Tibial artery (tissue), 4 donors: ENCODE results near the gene RRAS2.

Experiments
- DNase-seq, 2 donors: peaks; one replicate each; pipeline ENCODE4 v3.0.0-alpha.2; 2019
- H3K27ac ChIP-seq, 2 donors: fragments of 200-600 bp; sonication (generic) in 1 of 2; 1 replicate in 1 of 2; 2 replicates in 1 of 2; pipeline ENCODE4 v1.5.1; 2018 to 2019; ENCODE audit warnings: mild to moderate bottlenecking in 1 of 2
- H3K27me3 ChIP-seq, 2 donors: fragments of 200-600 bp; sonication (generic) in 1 of 2; one replicate each; pipeline versions ENCODE4 v1.5.1 to v1.6.0; 2016 to 2019
- H3K36me3 ChIP-seq, 3 donors: fragments of 200-600 bp; sonication (generic) in 2 of 3; one replicate each; pipeline ENCODE4 v1.5.1; 2016 to 2019; ENCODE audit warnings: mild to moderate bottlenecking in 2 of 3
- H3K4me1 ChIP-seq, 4 donors: fragments of 200-600 bp; sonication (generic) in 2 of 4; 1 replicate in 3 of 4; 2 replicates in 1 of 4; pipeline ENCODE4 v1.5.1; 2016 to 2019
- H3K4me3 ChIP-seq, 2 donors: fragments of 200-600 bp; sonication (generic) in 1 of 2; 1 replicate in 1 of 2; 2 replicates in 1 of 2; pipeline ENCODE4 v1.5.1; 2018 to 2019; ENCODE audit warnings: mild to moderate bottlenecking in 2 of 2
- H3K9me3 ChIP-seq, 3 donors: fragments of 200-600 bp; sonication (generic) in 1 of 3; one replicate each; pipeline ENCODE4 v1.5.1; 2016 to 2019
- CTCF ChIP-seq, 2 experiments: fragments of 200-600 bp in 1 of 2; fragments of 450-650 bp in 1 of 2; IDR thresholded peaks; one replicate each; pipeline ENCODE4 v1.5.1; 2017 to 2019; ENCODE audit warnings: antibody characterized with exemption in 2 of 2, mild to moderate bottlenecking in 1 of 2, moderate library complexity in 1 of 2
- intact Hi-C: fragments of 100-400 bp; cut with DNase I; formaldehyde crosslinking; loops from one replicate; pipeline ENCODE4 v1.15.0; 2023; ENCODE audit warnings: low total_unique reads

Gene RRAS2

GRCh38 chr11:14370496-14370895 is 11.5 kb upstream of the RRAS2 start:
- intact Hi-C loops, result no loop called here
- Histone ChIP-seq H3K4me1 (peaks cover 0 to 33% (median 17%) of the 10 kb centered on the region in 4 donors), H3K36me3 (no peaks in the 10 kb centered on the region), H3K27me3 (no peaks in the 10 kb centered on the region), H3K9me3 (no peaks in the 10 kb centered on the region), H3K4me3 (no peak overlapping the region), H3K27ac (no peak overlapping the region)
- no peak for TF ChIP-seq CTCF (IDR thresholded peaks at IDR 0.05)
- DNase-seq, result no peak

- intact Hi-C loops, result no loop called here
- Histone ChIP-seq H3K36me3 (no peaks in the 10 kb centered on the region), H3K9me3 (no peaks in the 10 kb centered on the region), H3K4me3 (no peak overlapping the region), H3K4me1 (peaks cover 0 to 24% (median 13%) of the 10 kb centered on the region in 4 donors), H3K27me3 (no peaks in the 10 kb centered on the region), H3K27ac (no peak overlapping the region)
- no peak for DNase-seq
- TF ChIP-seq CTCF (IDR thresholded peaks at IDR 0.05), result no peak
Measured at GRCh38 chr11:14369598-14369997, 10.6 kb upstream of the RRAS2 start.

- no peaks in the 10 kb centered on the region for H3K9me3 ChIP-seq
- no peak for TF ChIP-seq CTCF (IDR thresholded peaks at IDR 0.05)
- H3K4me1 ChIP-seq, result peaks cover 0 to 4% (median 0%) of the 10 kb centered on the region in 4 donors
- H3K27me3 ChIP-seq, result no peaks in the 10 kb centered on the region
- no peak overlapping the region for H3K4me3 ChIP-seq
- intact Hi-C loops, result no loop called here
- H3K27ac ChIP-seq, result no peak overlapping the region
- no peak for DNase-seq
- H3K36me3 ChIP-seq, result no peaks in the 10 kb centered on the region
Measured at GRCh38 chr11:14366936-14367335, 8.0 kb upstream of the RRAS2 start.

GRCh38 chr11:14364322-14364721 is 5.3 kb upstream of the RRAS2 start:
- TF ChIP-seq CTCF (IDR thresholded peaks at IDR 0.05), result no peak
- intact Hi-C loops, result no loop called here
- no peak for DNase-seq
- Histone ChIP-seq H3K4me3 (no peak overlapping the region), H3K36me3 (no peaks in the 10 kb centered on the region), H3K27me3 (no peaks in the 10 kb centered on the region), H3K9me3 (no peaks in the 10 kb centered on the region), H3K4me1 (peaks cover 0 to 4% (median under 1%) of the 10 kb centered on the region in 4 donors), H3K27ac (no peak overlapping the region)

GRCh38 chr11:14362611-14363010 is 3.6 kb upstream of the RRAS2 start:
- Histone ChIP-seq H3K27me3 (no peaks in the 10 kb centered on the region), H3K36me3 (no peaks in the 10 kb centered on the region), H3K9me3 (no peaks in the 10 kb centered on the region), H3K4me1 (peaks cover 0 to 7% (median 3%) of the 10 kb centered on the region in 4 donors), H3K4me3 (no peak overlapping the region), H3K27ac (no peak overlapping the region)
- intact Hi-C loops, result no loop called here
- no peak for TF ChIP-seq CTCF (IDR thresholded peaks at IDR 0.05)
- no peak for DNase-seq

- H3K27ac ChIP-seq, result no peak overlapping the region
- peaks cover 0 to 14% (median 7%) of the 10 kb centered on the region in 4 donors for H3K4me1 ChIP-seq
- intact Hi-C loops, result no loop called here
- TF ChIP-seq CTCF (IDR thresholded peaks at IDR 0.05), result no peak
- H3K27me3 ChIP-seq, result no peaks in the 10 kb centered on the region
- no peak overlapping the region for H3K4me3 ChIP-seq
- H3K9me3 ChIP-seq, result no peaks in the 10 kb centered on the region
- no peak for DNase-seq
- H3K36me3 ChIP-seq, result no peaks in the 10 kb centered on the region
Measured at GRCh38 chr11:14361951-14362350, 3.0 kb upstream of the RRAS2 start.
